WTC11 (cell line): Measurements from ENCODE around the gene SMYD3. TPM values are rescaled to one million over a fixed set of nuclear protein-coding genes. Genes with fewer than 3 reads are reported as not detected.

Source experiments
- ATAC-seq: fragments of 200-7000 bp; cut with Tn5 transposase; 2 replicates; pipeline ENCODE4 v1.10.0; 2021; ENCODE audit warnings: mild to moderate bottlenecking, moderate library complexity
- CTCF ChIA-PET: fragments of 300-600 bp; sonication (Branson Sonifier 250); formaldehyde crosslinking; loops from one replicate; lab custom pipeline; 2021; ENCODE audit warnings: antibody characterized with exemption; lab: Charles Lee
- POLR2A ChIA-PET: fragments of 350-600 bp; sonication (Branson Sonifier 250); formaldehyde crosslinking; loops from one replicate; lab custom pipeline; 2021; ENCODE audit warnings: antibody characterized with exemption; lab: Charles Lee
- DNase-seq: peaks from one replicate; pipeline ENCODE4 v3.0.0; 2021; ENCODE audit warnings: low spot score
- H3K27ac Mint-ChIP-seq: 2 replicates; pipeline ENCODE4 v1.8.0; 2021; ENCODE audit warnings: mixed read lengths
- H3K27me3 Mint-ChIP-seq: 2 replicates; pipeline ENCODE4 v1.8.0; 2021; ENCODE audit warnings: low read depth, mild to moderate bottlenecking, moderate library complexity, mixed read lengths
- H3K36me3 Mint-ChIP-seq: 2 replicates; pipeline ENCODE4 v1.8.0; 2021; ENCODE audit warnings: mixed read lengths
- H3K4me1 Mint-ChIP-seq: 2 replicates; pipeline ENCODE4 v1.8.0; 2022; ENCODE audit warnings: mixed read lengths
- H3K4me3 Mint-ChIP-seq: 2 replicates; pipeline ENCODE4 v1.8.0; 2021; ENCODE audit warnings: mild to moderate bottlenecking, moderate library complexity, mixed read lengths
- H3K9me3 Mint-ChIP-seq: 2 replicates; pipeline ENCODE4 v1.8.0; 2021; ENCODE audit warnings: mixed read lengths
- ARID4B ChIP-seq: sonication (generic); formaldehyde crosslinking; IDR thresholded peaks from 2 replicates; pipeline ENCODE4 v1.8.0; 2023; ENCODE audit warnings: missing genetic modification reagents, mild to moderate bottlenecking, borderline replicate concordance
- CBFB ChIP-seq: sonication (generic); formaldehyde crosslinking; IDR thresholded peaks from 2 replicates; pipeline ENCODE4 v1.8.1; 2022; ENCODE audit warnings: mild to moderate bottlenecking, low read depth, missing genetic modification reagents
- EMX1 ChIP-seq: fragments of 250-450 bp; sonication (Bioruptor Pico); IDR thresholded peaks from 2 replicates; pipeline ENCODE4 v1.8.0; 2021; ENCODE audit warnings: mild to moderate bottlenecking
- ERG ChIP-seq: fragments of 250-450 bp; sonication (Bioruptor Pico); IDR thresholded peaks from 2 replicates; pipeline ENCODE4 v1.8.0; 2021; ENCODE audit warnings: mild to moderate bottlenecking
- ESRRA ChIP-seq: sonication (generic); formaldehyde crosslinking; IDR thresholded peaks from 2 replicates; pipeline ENCODE4 v1.8.1; 2022; ENCODE audit warnings: mild to moderate bottlenecking, missing genetic modification reagents, borderline replicate concordance
- JAZF1 ChIP-seq: fragments of 250-450 bp; sonication (Bioruptor Pico); IDR thresholded peaks from 2 replicates; pipeline ENCODE4 v1.9.0; 2021; ENCODE audit warnings: moderate library complexity, mild to moderate bottlenecking, inconsistent platforms
- PRRX2 ChIP-seq: fragments of 250-450 bp; sonication (Bioruptor Pico); IDR thresholded peaks from 2 replicates; pipeline ENCODE4 v1.8.0; 2021; ENCODE audit warnings: mild to moderate bottlenecking
- RORB ChIP-seq: fragments of 250-450 bp; sonication (Bioruptor Pico); IDR thresholded peaks from 2 replicates; pipeline ENCODE4 v1.9.0; 2021; ENCODE audit warnings: mild to moderate bottlenecking
- SMAD3 ChIP-seq: sonication (generic); formaldehyde crosslinking; IDR thresholded peaks from 2 replicates; pipeline ENCODE4 v1.8.0; 2022; ENCODE audit warnings: missing genetic modification reagents, mild to moderate bottlenecking, borderline replicate concordance
- SMAD4 ChIP-seq: sonication (generic); formaldehyde crosslinking; IDR thresholded peaks from 2 replicates; pipeline ENCODE4 v1.8.0; 2022; ENCODE audit warnings: mild to moderate bottlenecking, missing genetic modification reagents
- TEAD4 ChIP-seq: sonication (generic); formaldehyde crosslinking; IDR thresholded peaks from 2 replicates; pipeline ENCODE4 v1.8.0; 2022; ENCODE audit warnings: mild to moderate bottlenecking, missing genetic modification reagents
- ZNF138 ChIP-seq: sonication (generic); formaldehyde crosslinking; conservative IDR thresholded peaks from 2 replicates; pipeline ENCODE4 v1.8.1; 2022; ENCODE audit warnings: mild to moderate bottlenecking, moderate library complexity, missing genetic modification reagents
- ZNF232 ChIP-seq: sonication (generic); formaldehyde crosslinking; IDR thresholded peaks from 2 replicates; pipeline ENCODE4 v1.8.0; 2022; ENCODE audit warnings: mild to moderate bottlenecking, missing genetic modification reagents
- ZNF281 ChIP-seq: sonication (generic); formaldehyde crosslinking; IDR thresholded peaks from 2 replicates; pipeline ENCODE4 v1.8.0; 2023; ENCODE audit warnings: mild to moderate bottlenecking, missing genetic modification reagents
- total RNA-seq: library from RNA; stranded (reverse); gene quantifications from 3 replicates; pipeline ENCODE4 v1.2.3, GENCODE V29; 2021
- TF ChIP-seq, protein P1 (sequence below): sonication (generic); formaldehyde crosslinking; IDR thresholded peaks from 2 replicates; pipeline ENCODE4 v1.8.1; 2023; ENCODE audit warnings: mild to moderate bottlenecking, missing genetic modification reagents, borderline replicate concordance
- TF ChIP-seq, protein P2 (sequence below): sonication (generic); formaldehyde crosslinking; IDR thresholded peaks from 2 replicates; pipeline ENCODE4 v1.8.0; 2023; ENCODE audit warnings: missing genetic modification reagents

SMYD3 gene
- total RNA-seq, 1 experiment from 2014 or later = 21.4 TPM

DNA sequence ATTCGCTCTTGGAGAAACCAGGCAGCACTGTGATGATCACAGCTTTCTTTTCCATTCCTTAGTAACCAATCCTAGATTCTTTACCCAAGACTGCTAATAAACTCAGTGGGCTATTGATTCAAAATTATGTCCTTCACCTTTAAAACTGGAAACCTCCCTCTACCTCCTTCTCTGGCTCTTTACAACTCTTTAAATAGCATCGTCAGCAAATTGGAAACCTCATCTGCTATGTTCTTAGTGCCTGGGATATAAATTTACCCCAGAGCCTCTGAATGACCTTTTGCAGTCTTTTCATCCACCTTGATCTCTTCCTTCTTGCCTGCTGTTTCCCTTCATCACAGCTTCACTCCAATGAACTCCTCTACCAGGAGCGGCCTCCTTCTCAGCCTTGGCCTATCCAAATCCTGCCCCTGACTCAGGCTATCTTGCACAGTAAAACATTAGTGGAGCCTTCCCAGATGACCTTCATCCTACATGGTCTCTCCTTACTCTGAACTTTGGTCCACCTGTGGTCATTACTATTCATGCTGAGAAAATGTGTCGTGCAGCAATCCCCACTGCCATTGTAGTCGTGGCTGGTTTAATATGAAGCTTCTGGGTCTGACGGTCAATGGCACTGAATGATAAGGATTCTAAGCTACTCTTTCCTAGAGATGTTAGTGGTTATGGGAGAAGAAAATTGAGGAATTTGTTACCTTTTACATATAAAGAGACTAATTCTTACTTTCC lies 644.1 kb downstream of the SMYD3 start (continued):
- TF ChIP-seq, protein P1, sequence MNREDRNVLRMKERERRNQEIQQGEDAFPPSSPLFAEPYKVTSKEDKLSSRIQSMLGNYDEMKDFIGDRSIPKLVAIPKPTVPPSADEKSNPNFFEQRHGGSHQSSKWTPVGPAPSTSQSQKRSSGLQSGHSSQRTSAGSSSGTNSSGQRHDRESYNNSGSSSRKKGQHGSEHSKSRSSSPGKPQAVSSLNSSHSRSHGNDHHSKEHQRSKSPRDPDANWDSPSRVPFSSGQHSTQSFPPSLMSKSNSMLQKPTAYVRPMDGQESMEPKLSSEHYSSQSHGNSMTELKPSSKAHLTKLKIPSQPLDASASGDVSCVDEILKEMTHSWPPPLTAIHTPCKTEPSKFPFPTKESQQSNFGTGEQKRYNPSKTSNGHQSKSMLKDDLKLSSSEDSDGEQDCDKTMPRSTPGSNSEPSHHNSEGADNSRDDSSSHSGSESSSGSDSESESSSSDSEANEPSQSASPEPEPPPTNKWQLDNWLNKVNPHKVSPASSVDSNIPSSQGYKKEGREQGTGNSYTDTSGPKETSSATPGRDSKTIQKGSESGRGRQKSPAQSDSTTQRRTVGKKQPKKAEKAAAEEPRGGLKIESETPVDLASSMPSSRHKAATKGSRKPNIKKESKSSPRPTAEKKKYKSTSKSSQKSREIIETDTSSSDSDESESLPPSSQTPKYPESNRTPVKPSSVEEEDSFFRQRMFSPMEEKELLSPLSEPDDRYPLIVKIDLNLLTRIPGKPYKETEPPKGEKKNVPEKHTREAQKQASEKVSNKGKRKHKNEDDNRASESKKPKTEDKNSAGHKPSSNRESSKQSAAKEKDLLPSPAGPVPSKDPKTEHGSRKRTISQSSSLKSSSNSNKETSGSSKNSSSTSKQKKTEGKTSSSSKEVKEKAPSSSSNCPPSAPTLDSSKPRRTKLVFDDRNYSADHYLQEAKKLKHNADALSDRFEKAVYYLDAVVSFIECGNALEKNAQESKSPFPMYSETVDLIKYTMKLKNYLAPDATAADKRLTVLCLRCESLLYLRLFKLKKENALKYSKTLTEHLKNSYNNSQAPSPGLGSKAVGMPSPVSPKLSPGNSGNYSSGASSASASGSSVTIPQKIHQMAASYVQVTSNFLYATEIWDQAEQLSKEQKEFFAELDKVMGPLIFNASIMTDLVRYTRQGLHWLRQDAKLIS = no peak

DNA sequence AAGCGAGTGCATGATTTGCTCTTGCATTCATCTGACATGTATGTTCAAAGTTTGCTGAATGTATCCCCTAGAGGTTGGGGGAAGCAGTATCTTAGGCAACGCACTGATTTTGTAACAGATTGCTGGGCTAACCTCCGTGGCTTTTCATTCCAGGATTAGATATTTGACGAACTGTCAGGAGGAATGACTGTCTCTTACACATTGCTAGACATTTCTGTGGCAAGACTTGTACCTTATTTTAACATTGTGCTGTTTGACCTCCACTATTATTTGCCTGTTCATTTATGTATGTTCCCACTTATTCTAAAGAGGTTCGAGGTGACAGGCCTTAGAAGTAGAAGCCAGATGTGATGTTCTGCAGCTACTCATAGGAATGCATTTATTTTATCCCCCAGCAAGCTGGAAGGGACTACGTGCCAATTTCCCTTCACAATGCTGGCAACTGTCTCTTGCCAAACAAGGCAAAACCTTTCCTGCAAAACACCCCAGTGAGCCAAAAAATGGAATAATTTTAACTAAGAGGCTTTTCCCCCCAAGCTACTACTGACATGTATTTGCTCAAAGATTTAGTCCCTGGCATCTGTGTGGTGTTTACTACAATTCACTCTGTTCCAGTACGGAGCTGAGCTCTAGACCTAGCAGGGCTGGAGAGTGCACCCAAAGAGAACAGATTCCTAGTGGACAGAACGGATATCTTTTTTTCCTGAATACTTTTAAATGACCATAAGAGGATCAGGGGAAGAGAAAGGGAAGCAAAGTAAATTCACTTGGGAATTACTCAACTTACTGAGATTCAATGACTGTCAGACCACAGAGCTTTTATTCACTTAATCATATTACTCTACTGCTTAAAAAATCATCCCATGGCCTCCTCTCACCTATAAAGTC lies 646.2 kb downstream of the SMYD3 start:
- ChIA-PET POLR2A (no interaction called here), CTCF (interaction anchor here (1.4 kb wide), 1 partner anchor 28 kb away, joined by 5 read pairs; no protein-coding TSS in a partner anchor)
- peaks cover 9% of the 10 kb centered on the region for H3K4me1 Mint-ChIP-seq
- H3K9me3 Mint-ChIP-seq = no peaks in the 10 kb centered on the region
- no peaks in the 10 kb centered on the region for H3K27me3 Mint-ChIP-seq
- no peak for ATAC-seq
- no peak overlapping the region for H3K4me3 Mint-ChIP-seq
- H3K27ac Mint-ChIP-seq = no peak overlapping the region
- H3K36me3 Mint-ChIP-seq = no peaks in the 10 kb centered on the region
- TF ChIP-seq TEAD4 (no peak), ZNF281 (CRISPR knock-in tag) (no peak), ARID4B (CRISPR knock-in tag) (no peak), SMAD3 (CRISPR knock-in tag) (no peak), RORB (CRISPR knock-in tag) (no peak), ZNF232 (CRISPR knock-in tag) (no peak)
- DNase-seq = no peak

GRCh38 chr1:245859493-245860114 lies 647.5 kb downstream of the SMYD3 start:
- ChIA-PET CTCF (interaction anchor here (0.5 to 1.9 kb wide), 3 partner anchors 29 to 217 kb away, joined by 3 to 15 read pairs (median 4); no protein-coding TSS in a partner anchor), POLR2A (no interaction called here)
- Mint-ChIP-seq H3K9me3 (no peaks in the 10 kb centered on the region), H3K4me3 (no peak overlapping the region), H3K4me1 (peaks cover 22% of the 10 kb centered on the region), H3K27ac (no peak overlapping the region), H3K36me3 (no peaks in the 10 kb centered on the region), H3K27me3 (no peaks in the 10 kb centered on the region)
- no peak for DNase-seq
- no peak for ATAC-seq
- TF ChIP-seq SMAD4 (no peak), ZNF138 (CRISPR knock-in tag) (no peak), EMX1 (CRISPR knock-in tag) (no peak), CBFB (CRISPR knock-in tag) (no peak), TEAD4 (no peak), ESRRA (no peak), JAZF1 (CRISPR knock-in tag) (no peak), SMAD3 (CRISPR knock-in tag) (no peak), PRRX2 (CRISPR knock-in tag) (no peak), ERG (no peak)
- TF ChIP-seq, protein P2, sequence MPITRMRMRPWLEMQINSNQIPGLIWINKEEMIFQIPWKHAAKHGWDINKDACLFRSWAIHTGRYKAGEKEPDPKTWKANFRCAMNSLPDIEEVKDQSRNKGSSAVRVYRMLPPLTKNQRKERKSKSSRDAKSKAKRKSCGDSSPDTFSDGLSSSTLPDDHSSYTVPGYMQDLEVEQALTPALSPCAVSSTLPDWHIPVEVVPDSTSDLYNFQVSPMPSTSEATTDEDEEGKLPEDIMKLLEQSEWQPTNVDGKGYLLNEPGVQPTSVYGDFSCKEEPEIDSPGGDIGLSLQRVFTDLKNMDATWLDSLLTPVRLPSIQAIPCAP = no peak
